ENCODE data around the gene ANKRD29. TPM values are rescaled to one million over a fixed set of nuclear protein-coding genes. Genes with fewer than 3 reads are reported as not detected.
"Not testable (repeated sequence)": the region's sequence is repeated elsewhere in the genome, so short reads cannot be mapped to it uniquely, and the experiment has no call there.

The ANKRD29 gene
- polyA plus RNA-seq, 1 donor (not counting 4 experiments of a cell fraction or from before 2014, with no cell fraction given): 3.7 TPM

- H3K9ac ChIP-seq (ENCODE audit: control insufficient read depth, extremely low read depth, insufficient read depth, low read length): no peak overlapping the region
- H3K4me2 ChIP-seq (ENCODE audit: control insufficient read depth, extremely low read depth, insufficient read depth, low read depth, low read length): no peak overlapping the region
- no peak overlapping the region for H3K27ac ChIP-seq (ENCODE audit: control insufficient read depth, insufficient read depth, low read length)
- no peak overlapping the region for H2AFZ ChIP-seq (ENCODE audit: control insufficient read depth, low read length)
- no peak for DNase-seq (ENCODE audit: low read depth, low spot score)
- peaks cover 4% of the 10 kb centered on the region for H3K9me1 ChIP-seq (ENCODE audit: control insufficient read depth, extremely low read depth, insufficient read depth, low read length)
- peaks cover 31% of the 10 kb centered on the region for H3K4me1 ChIP-seq (ENCODE audit: control insufficient read depth, extremely low read depth, insufficient read depth, low read length)
- no peaks in the 10 kb centered on the region for H3K9me3 ChIP-seq (ENCODE audit: control insufficient read depth, low read depth, low read length)
- H3K27me3 ChIP-seq (ENCODE audit: control insufficient read depth, extremely low read depth, insufficient read depth, low read length): no peaks in the 10 kb centered on the region
- no peak overlapping the region for H3K4me3 ChIP-seq (ENCODE audit: control insufficient read depth in 2 of 3, extremely low read depth in 1 of 3, insufficient read depth in 2 of 3, low read depth in 1 of 3, low read length in 3 of 3)
- FAIRE-seq: no peak
- TF ChIP-seq CTCF (optimal IDR thresholded peaks at IDR 0.05 in 1 of 3, IDR thresholded peaks at IDR 0.05 in 1 of 3, conservative IDR thresholded peaks at IDR 0.05 in 1 of 3; ENCODE audit: extremely low read depth in 1 of 3, insufficient read depth in 2 of 3, low read length in 3 of 3): no peak
- TF ChIP-seq EZH2 (IDR thresholded peaks at IDR 0.05; ENCODE audit: low read length): no peak
- dilution Hi-C loops (cut with MboI; ENCODE audit: extremely low pct_ligation_motif_present, low sequenced_read_pairs): no loop called here
- H3K36me3 ChIP-seq (ENCODE audit: control insufficient read depth in 2 of 2, extremely low read depth in 1 of 2, insufficient read depth in 2 of 2, low read length in 2 of 2): peaks cover 10 to 24% of the 10 kb centered on the region in 2 experiments
- peaks cover 30% of the 10 kb centered on the region for H4K20me1 ChIP-seq (ENCODE audit: control insufficient read depth, extremely low read depth, insufficient read depth, low read length)
- H3K79me2 ChIP-seq (ENCODE audit: control insufficient read depth, insufficient read depth, low read length): peaks cover 72% of the 10 kb centered on the region
These were observed 84.5 kb downstream of the ANKRD29 start for GRCh38 chr18:23578067-23578701.

GRCh38 chr18:23577521-23577920 lies 85.2 kb downstream of the ANKRD29 start:
- H3K27ac ChIP-seq (ENCODE audit: control insufficient read depth, insufficient read depth, low read length); DNase-seq (ENCODE audit: low read depth, low spot score); H3K9me3 ChIP-seq (ENCODE audit: control insufficient read depth, low read depth, low read length); dilution Hi-C loops (cut with MboI; ENCODE audit: extremely low pct_ligation_motif_present, low sequenced_read_pairs); H3K4me2 ChIP-seq (ENCODE audit: control insufficient read depth, extremely low read depth, insufficient read depth, low read depth, low read length); H2AFZ ChIP-seq (ENCODE audit: control insufficient read depth, low read length); H3K4me3 ChIP-seq (ENCODE audit: control insufficient read depth in 2 of 3, extremely low read depth in 1 of 3, insufficient read depth in 2 of 3, low read depth in 1 of 3, low read length in 3 of 3); H3K27me3 ChIP-seq (ENCODE audit: control insufficient read depth, extremely low read depth, insufficient read depth, low read length); H3K9me1 ChIP-seq (ENCODE audit: control insufficient read depth, extremely low read depth, insufficient read depth, low read length); FAIRE-seq; H3K9ac ChIP-seq (ENCODE audit: control insufficient read depth, extremely low read depth, insufficient read depth, low read length): not testable (repeated sequence)
- H3K4me1 ChIP-seq (ENCODE audit: control insufficient read depth, extremely low read depth, insufficient read depth, low read length): peaks cover 31% of the 10 kb centered on the region
- peaks cover 16 to 31% of the 10 kb centered on the region in 2 experiments for H3K36me3 ChIP-seq (ENCODE audit: control insufficient read depth in 2 of 2, extremely low read depth in 1 of 2, insufficient read depth in 2 of 2, low read length in 2 of 2)
- peaks cover 71% of the 10 kb centered on the region for H3K79me2 ChIP-seq (ENCODE audit: control insufficient read depth, insufficient read depth, low read length)
- H4K20me1 ChIP-seq (ENCODE audit: control insufficient read depth, extremely low read depth, insufficient read depth, low read length): peaks cover 30% of the 10 kb centered on the region

- Histone ChIP-seq H3K79me2 (ENCODE audit: control insufficient read depth, insufficient read depth, low read length) (peaks cover 56% of the 10 kb centered on the region), H3K4me3 (ENCODE audit: control insufficient read depth in 2 of 3, extremely low read depth in 1 of 3, insufficient read depth in 2 of 3, low read depth in 1 of 3, low read length in 3 of 3) (no peak overlapping the region), H3K36me3 (ENCODE audit: control insufficient read depth in 2 of 2, extremely low read depth in 1 of 2, insufficient read depth in 2 of 2, low read length in 2 of 2) (peaks cover 24 to 31% of the 10 kb centered on the region in 2 experiments), H2AFZ (ENCODE audit: control insufficient read depth, low read length) (no peak overlapping the region), H3K9me3 (ENCODE audit: control insufficient read depth, low read depth, low read length) (no peaks in the 10 kb centered on the region), H3K9ac (ENCODE audit: control insufficient read depth, extremely low read depth, insufficient read depth, low read length) (no peak overlapping the region), H3K27me3 (ENCODE audit: control insufficient read depth, extremely low read depth, insufficient read depth, low read length) (no peaks in the 10 kb centered on the region), H3K4me2 (ENCODE audit: control insufficient read depth, extremely low read depth, insufficient read depth, low read depth, low read length) (no peak overlapping the region), H3K27ac (ENCODE audit: control insufficient read depth, insufficient read depth, low read length) (no peak overlapping the region), H4K20me1 (ENCODE audit: control insufficient read depth, extremely low read depth, insufficient read depth, low read length) (peaks cover 23% of the 10 kb centered on the region), H3K4me1 (ENCODE audit: control insufficient read depth, extremely low read depth, insufficient read depth, low read length) (peaks cover 20% of the 10 kb centered on the region), H3K9me1 (ENCODE audit: control insufficient read depth, extremely low read depth, insufficient read depth, low read length) (peaks cover 1% of the 10 kb centered on the region)
- FAIRE-seq: no peak
- DNase-seq (ENCODE audit: low read depth, low spot score): no peak
- dilution Hi-C loops (cut with MboI; ENCODE audit: extremely low pct_ligation_motif_present, low sequenced_read_pairs): no loop called here
- TF ChIP-seq CTCF (optimal IDR thresholded peaks at IDR 0.05 in 1 of 3, IDR thresholded peaks at IDR 0.05 in 1 of 3, conservative IDR thresholded peaks at IDR 0.05 in 1 of 3; ENCODE audit: extremely low read depth in 1 of 3, insufficient read depth in 2 of 3, low read length in 3 of 3) (no peak), EZH2 (IDR thresholded peaks at IDR 0.05; ENCODE audit: low read length) (no peak)
These were observed 87.4 kb downstream of the ANKRD29 start for GRCh38 chr18:23575309-23575651.

Data from keratinocyte (primary cell).